Cardiac fibroblast (primary cell): ENCODE measurements around the gene MORN1.
"Not testable (repeated sequence)": the region's sequence is repeated elsewhere in the genome, so short reads cannot be mapped to it uniquely, and the experiment has no call there.

Source experiments
- DNase-seq, 2 donors: peaks; one replicate each; pipeline versions ENCODE4 v3.0.0 to v3.0.0-alpha.2; 2010; ENCODE audit warnings: low read depth in 2 of 2
- H3K4me3 ChIP-seq, 2 donors: replicated peaks in 1 of 2; 1 replicate in 1 of 2; 2 replicates in 1 of 2; pipeline ENCODE4 v1.5.1; 2011; ENCODE audit warnings: low read depth in 2 of 2, low read length in 2 of 2, mild to moderate bottlenecking in 2 of 2, moderate library complexity in 1 of 2
- CTCF ChIP-seq: IDR thresholded peaks from one replicate; pipeline ENCODE4 v1.5.1; 2011; ENCODE audit warnings: low read depth, mild to moderate bottlenecking, low read length, inconsistent platforms

The MORN1 gene

GRCh38 chr1:2300004-2300771, 91.2 kb downstream of the MORN1 start:
- H3K4me3 ChIP-seq: no peak overlapping the region

GRCh38 chr1:2299131-2299627, 92.2 kb downstream of the MORN1 start:
- H3K4me3 ChIP-seq: no peak overlapping the region
- no peak for DNase-seq
- TF ChIP-seq CTCF: no peak

More at GRCh38 chr1:2300004-2300771, 91.2 kb downstream of the MORN1 start:
- no peak for TF ChIP-seq CTCF
- peak in 1 of 2 donors; percentile 25 for DNase-seq

GRCh38 chr1:2298685-2299084, 92.7 kb downstream of the MORN1 start:
- H3K4me3 ChIP-seq: no peak overlapping the region
- DNase-seq: no peak
- no peak for TF ChIP-seq CTCF

- H3K4me3 ChIP-seq: no peak overlapping the region
- no peak for TF ChIP-seq CTCF
- no peak for DNase-seq
Measured at GRCh38 chr1:2297246-2298011, 93.9 kb downstream of the MORN1 start.

GRCh38 chr1:2296614-2297013, 94.7 kb downstream of the MORN1 start:
- no peak for TF ChIP-seq CTCF
- H3K4me3 ChIP-seq: no peak overlapping the region
- DNase-seq: no peak

GRCh38 chr1:2296211-2296610, 95.1 kb downstream of the MORN1 start:
- H3K4me3 ChIP-seq, DNase-seq: not testable (repeated sequence)

- DNase-seq: no peak
- H3K4me3 ChIP-seq: no peak overlapping the region
- no peak for TF ChIP-seq CTCF
Measured at GRCh38 chr1:2295526-2295925, 95.8 kb downstream of the MORN1 start.
